HepG2 (cell line): ENCODE data around the gene OTX1. TPM values are rescaled to one million over a fixed set of nuclear protein-coding genes. Genes with fewer than 3 reads are reported as not detected.

ENCODE experiments used
- CCDC6 ChIP-seq: sonication (generic); formaldehyde crosslinking; IDR thresholded peaks from 2 replicates; pipeline ENCODE4 v1.8.1; 2022; ENCODE audit warnings: mild to moderate bottlenecking, missing genetic modification reagents, moderate library complexity
- KIAA2018 ChIP-seq: sonication (generic); formaldehyde crosslinking; IDR thresholded peaks from 2 replicates; pipeline ENCODE4 v1.5.0; 2020; ENCODE audit warnings: mild to moderate bottlenecking, missing genetic modification reagents, borderline replicate concordance
- SMYD3 ChIP-seq: sonication (generic); formaldehyde crosslinking; IDR thresholded peaks from 2 replicates; pipeline ENCODE4 v1.8.1; 2023; ENCODE audit warnings: mild to moderate bottlenecking, missing genetic modification reagents
- ZNF792 ChIP-seq: IDR thresholded peaks from 2 replicates; pipeline ENCODE4 v1.6.1; 2016
- polyA plus RNA-seq, 8 experiments: library from polyadenylated mRNA; depleted of rRNA in 3 of 8; stranded (reverse) in 7 of 8; unstranded in 1 of 8; fragments of >200 nt; fragmentation: Illumina TruSeq in 4 of 8; extraction: Trizol in 4 of 8; gene quantifications; 2 replicates each; pipeline versions ENCODE4 v1.2.1 to v1.2.3, GENCODE V29; 2011 to 2016; ENCODE audit warnings: low read depth in 4 of 8, missing spikeins in 1 of 8, mixed read lengths in 1 of 8; ENCODE audit not compliant: insufficient read depth in 1 of 8
- total RNA-seq, 5 experiments: library from RNA; depleted of rRNA; stranded (reverse); fragments of >200 nt; fragmentation: Illumina TruSeq; extraction: Trizol; gene quantifications; 2 replicates each; pipeline ENCODE4 v1.2.3, GENCODE V29; 2016; ENCODE audit warnings: low read depth in 1 of 5

The OTX1 gene
- total and polyA plus RNA-seq, 2 of the 13 experiments (the other 11 are each of a cell fraction or from before 2014, with no cell fraction given), result 1.0 to 5.0 TPM

GRCh38 chr2:63078852-63079606, 28.4 kb downstream of the OTX1 start (continued):
- TF ChIP-seq KIAA2018 (CRISPR knock-in tag) (no peak), CCDC6 (no peak), ZNF792 (CRISPR knock-in tag) (no peak), SMYD3 (CRISPR knock-in tag) (no peak)
